Fibroblast of skin of left quadriceps (primary cell): ENCODE results near the gene TMEM116.
"Not testable (repeated sequence)": the region's sequence is repeated elsewhere in the genome, so short reads cannot be mapped to it uniquely, and the experiment has no call there.

ENCODE experiments used
- DNase-seq, 2 experiments: peaks; one replicate each; pipeline ENCODE4 v3.0.0-alpha.2; 2013; ENCODE audit warnings: low read depth in 2 of 2

Gene TMEM116

GRCh38 chr12:111976291-111976690 is 36.7 kb downstream of the TMEM116 start:
- DNase-seq, result no peak

- DNase-seq, result no peak
Measured at GRCh38 chr12:111975161-111975931, 37.6 kb downstream of the TMEM116 start.

- DNase-seq, result no peak
Measured at GRCh38 chr12:111971800-111972199, 41.2 kb downstream of the TMEM116 start.

GRCh38 chr12:111964935-111965334 is 48.0 kb downstream of the TMEM116 start:
- no peak for DNase-seq

GRCh38 chr12:111959518-111959917 is 53.4 kb downstream of the TMEM116 start:
- not testable (repeated sequence) for DNase-seq

- not testable (repeated sequence) for DNase-seq
Measured at GRCh38 chr12:111957224-111957623, 55.7 kb downstream of the TMEM116 start.

GRCh38 chr12:111954969-111955368 is 58.0 kb downstream of the TMEM116 start:
- DNase-seq, result no peak

GRCh38 chr12:111953455-111953854 is 59.5 kb downstream of the TMEM116 start:
- DNase-seq, result no peak

- not testable (repeated sequence) for DNase-seq
Measured at GRCh38 chr12:111952084-111952787, 60.7 kb downstream of the TMEM116 start.

GRCh38 chr12:111950961-111951676 is 61.8 kb downstream of the TMEM116 start:
- not testable (repeated sequence) for DNase-seq

- no peak for DNase-seq
Measured at GRCh38 chr12:111943929-111944328, 69.0 kb downstream of the TMEM116 start.

- peak; percentile 52 to 55 for DNase-seq
Measured at GRCh38 chr12:111942557-111942956, 70.4 kb downstream of the TMEM116 start.

GRCh38 chr12:111937429-111937828 is 75.5 kb downstream of the TMEM116 start:
- no peak for DNase-seq

GRCh38 chr12:111936869-111937268 is 76.1 kb downstream of the TMEM116 start:
- DNase-seq, result no peak

GRCh38 chr12:111932241-111932640 is 80.7 kb downstream of the TMEM116 start:
- no peak for DNase-seq

- peak; percentile 4 to 12 for DNase-seq
Measured at GRCh38 chr12:111927346-111927745, 85.6 kb downstream of the TMEM116 start.

GRCh38 chr12:111926631-111927030 is 86.3 kb downstream of the TMEM116 start:
- DNase-seq, result no peak

- DNase-seq, result no peak
Measured at GRCh38 chr12:111925171-111925570, 87.8 kb downstream of the TMEM116 start.

- no peak for DNase-seq
Measured at GRCh38 chr12:111907740-111908139, 105.2 kb downstream of the TMEM116 start.

- no peak for DNase-seq
Measured at GRCh38 chr12:111905502-111905901, 107.5 kb downstream of the TMEM116 start.

- DNase-seq, result no peak
Measured at GRCh38 chr12:111904446-111904975, 108.5 kb downstream of the TMEM116 start.

GRCh38 chr12:111901182-111901581 is 111.8 kb downstream of the TMEM116 start:
- DNase-seq, result no peak
